Ramos (cell line): ENCODE results near the gene MAGEB6.
"Not testable (repeated sequence)": the region's sequence is repeated elsewhere in the genome, so short reads cannot be mapped to it uniquely, and the experiment has no call there.

Source experiments
- in situ Hi-C: fragments of 300-500 bp; cut with MboI; formaldehyde crosslinking; loops from one replicate; pipeline ENCODE4 v1.14.3; 2022; ENCODE audit warnings: low sequenced_read_pairs; ENCODE audit not compliant: unreplicated experiment

The MAGEB6 gene, protein sequence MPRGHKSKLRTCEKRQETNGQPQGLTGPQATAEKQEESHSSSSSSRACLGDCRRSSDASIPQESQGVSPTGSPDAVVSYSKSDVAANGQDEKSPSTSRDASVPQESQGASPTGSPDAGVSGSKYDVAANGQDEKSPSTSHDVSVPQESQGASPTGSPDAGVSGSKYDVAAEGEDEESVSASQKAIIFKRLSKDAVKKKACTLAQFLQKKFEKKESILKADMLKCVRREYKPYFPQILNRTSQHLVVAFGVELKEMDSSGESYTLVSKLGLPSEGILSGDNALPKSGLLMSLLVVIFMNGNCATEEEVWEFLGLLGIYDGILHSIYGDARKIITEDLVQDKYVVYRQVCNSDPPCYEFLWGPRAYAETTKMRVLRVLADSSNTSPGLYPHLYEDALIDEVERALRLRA

DNA sequence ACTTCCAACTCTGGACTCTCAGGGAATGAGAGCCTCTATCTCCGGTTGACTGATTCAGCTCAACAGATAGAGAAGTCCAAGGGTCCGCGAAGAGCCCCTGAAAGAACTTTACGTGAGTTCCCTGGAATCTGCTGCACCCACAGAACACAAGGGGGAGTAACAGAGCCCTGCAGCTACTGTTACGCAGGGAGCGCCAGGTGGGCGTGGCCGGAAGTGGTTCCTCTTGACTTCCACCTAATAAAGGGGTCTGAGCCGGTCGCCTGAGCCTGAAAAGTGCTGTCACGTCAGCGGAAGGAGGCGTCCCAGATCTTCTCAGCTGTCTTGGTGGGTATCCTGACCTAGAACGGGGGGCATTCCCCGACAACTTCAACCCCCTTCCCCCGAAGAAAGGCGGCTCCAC lies at the start of gene MAGEB6:
MAGEB6 (plus strand) TSS at position 237 of the 400 bp plus-strand sequence. CDS start 1,407 bp downstream, outside the sequence.
- in situ Hi-C loops = no loop called here

DNA sequence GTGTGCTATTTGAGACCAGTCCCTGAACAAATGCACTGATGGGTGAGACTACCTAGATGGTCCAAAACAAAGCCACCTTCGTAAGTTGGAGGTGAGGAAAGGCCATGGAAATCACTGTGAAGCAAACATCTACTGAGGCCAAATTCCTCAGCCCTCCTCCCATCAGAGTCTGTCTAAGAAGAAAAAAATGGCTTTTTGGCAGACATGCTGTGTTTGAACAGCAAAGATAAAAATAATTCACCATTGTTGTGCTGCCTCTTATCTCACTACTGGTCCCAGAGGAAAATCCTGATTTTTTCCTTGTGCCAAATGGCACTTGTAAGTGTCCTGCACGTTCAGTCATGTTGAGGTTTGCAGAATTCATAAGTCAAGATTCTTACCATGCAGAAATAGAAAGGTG lies 46.2 kb upstream of the MAGEB6 start:
- in situ Hi-C loops = no loop called here

DNA sequence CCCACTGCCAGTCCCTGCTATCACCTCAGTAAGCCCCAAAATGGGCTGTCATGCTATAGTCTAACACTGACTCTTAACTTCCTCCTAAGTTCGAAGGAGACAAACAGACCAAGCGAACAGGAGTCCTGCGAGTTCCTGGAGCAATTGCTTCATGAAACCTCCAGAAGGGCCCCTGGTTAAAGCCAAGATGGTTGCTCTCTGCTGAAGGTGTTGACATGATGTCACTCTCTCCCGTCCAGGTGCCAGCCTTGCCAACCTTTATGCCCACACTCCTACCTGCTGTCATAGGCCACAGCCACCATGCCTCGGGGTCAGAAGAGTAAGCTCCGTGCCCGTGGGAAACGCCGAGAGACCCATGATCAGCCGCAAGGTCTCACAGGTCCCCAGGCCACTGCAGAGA lies 31.9 kb upstream of the MAGEB6 start, which contains the start of gene MAGEB6B:
MAGEB6B (plus strand) TSS at position 301 of the 400 bp plus-strand sequence; CDS start at position 301, 0 bp downstream.
- in situ Hi-C loops = no loop called here

DNA sequence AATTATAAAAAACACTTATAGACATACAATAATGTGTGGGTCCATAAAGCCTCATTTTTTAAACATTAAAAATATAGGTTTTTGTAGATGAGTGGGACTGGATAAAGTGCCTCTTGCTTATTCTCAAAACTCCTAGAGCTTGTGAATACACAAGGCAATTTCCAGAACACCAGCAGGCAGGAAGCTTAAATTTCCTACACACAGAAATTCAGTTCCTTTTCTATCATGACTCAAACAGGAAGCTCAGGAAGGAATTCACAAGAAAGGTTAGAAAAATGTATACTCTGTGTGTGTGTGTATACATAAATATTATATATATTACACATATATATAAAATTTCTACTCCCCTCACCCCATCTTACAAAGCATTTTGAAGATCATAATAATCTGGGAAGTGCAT lies 11.3 kb downstream of the MAGEB6 start:
- in situ Hi-C loops = no loop called here

DNA sequence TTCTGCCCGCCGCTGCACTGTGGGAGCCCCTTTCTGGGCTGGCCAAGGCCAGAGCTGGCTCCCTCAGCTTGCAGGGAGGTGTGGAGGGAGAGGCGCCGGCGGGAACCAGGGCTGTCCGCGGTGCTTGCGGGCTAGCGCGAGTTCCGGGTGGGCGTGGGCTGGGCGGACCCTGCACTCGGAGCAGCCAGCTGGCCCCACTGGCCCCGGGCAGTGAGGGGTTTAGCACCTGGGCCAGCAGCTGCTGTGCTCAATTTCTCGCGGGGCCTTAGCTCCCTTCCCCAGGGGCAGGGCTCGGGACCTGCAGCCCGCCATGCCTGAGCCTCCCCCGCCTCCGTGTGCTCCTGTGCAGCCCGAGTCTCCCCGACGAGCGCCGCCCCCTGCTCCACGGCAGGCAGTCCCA lies 12.5 kb downstream of the MAGEB6 start:
- in situ Hi-C loops = not testable (repeated sequence)

DNA sequence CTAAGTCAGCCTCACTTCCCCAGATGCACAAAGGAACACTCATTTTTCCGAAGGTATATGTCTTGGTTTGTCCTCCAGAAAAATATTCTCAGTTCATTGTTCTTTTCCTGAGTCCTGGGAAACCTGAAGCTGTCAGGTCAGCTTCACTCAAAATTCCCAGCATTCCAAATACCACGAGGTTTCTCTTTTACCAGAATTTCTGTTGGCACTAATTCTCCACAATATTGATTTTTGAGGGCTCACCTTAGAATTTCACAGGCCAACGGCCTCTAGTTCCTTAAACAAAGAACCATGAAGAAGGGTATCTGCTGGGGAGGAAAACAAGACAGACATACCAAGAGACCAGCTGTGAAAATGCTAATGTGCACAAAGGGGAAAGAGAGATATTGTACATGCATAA lies 15.8 kb downstream of the MAGEB6 start:
- in situ Hi-C loops = no loop called here

DNA sequence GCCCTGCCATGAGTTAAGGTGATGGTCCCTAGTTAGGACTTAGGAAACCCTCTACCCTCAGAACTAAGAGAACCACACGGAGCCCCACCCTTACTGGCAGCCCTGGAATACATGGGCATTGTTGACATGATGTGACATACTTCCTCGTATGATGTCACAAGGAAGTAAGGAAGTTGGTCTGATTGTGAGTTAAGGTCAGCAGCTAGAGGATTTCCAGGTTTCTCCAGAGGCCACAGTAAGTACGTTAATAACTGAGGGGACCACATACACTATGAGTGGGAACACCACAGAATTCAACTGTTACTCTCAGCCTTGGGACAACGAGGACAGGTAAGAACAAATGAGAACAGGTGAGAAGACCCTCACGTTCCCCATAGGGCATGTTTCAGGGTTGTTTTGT lies 23.6 kb downstream of the MAGEB6 start, which contains the start of gene MAGEB5:
MAGEB5 (plus strand) TSS at position 301 of the 400 bp plus-strand sequence. CDS start 1,133 bp downstream, outside the sequence.
- in situ Hi-C loops = no loop called here

DNA sequence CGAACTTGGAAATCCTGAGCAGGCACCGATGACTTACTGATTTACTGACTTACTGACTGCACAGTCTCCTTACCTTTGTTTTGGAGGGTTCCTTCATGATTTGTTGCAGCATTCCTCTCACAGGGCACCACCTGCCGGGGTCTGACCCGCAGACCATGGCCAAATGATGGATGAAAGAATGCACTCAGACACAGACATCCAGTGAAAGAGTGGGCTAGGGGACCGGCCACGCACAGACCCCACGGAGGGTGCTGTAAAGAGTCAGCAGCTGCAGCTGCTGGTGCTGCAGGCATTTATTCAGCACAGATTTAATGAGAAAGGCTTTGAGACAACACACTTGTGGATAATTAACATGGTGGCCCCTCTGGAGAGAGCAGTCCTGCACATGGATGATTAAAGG lies 27.1 kb downstream of the MAGEB6 start:
- in situ Hi-C loops = no loop called here

DNA sequence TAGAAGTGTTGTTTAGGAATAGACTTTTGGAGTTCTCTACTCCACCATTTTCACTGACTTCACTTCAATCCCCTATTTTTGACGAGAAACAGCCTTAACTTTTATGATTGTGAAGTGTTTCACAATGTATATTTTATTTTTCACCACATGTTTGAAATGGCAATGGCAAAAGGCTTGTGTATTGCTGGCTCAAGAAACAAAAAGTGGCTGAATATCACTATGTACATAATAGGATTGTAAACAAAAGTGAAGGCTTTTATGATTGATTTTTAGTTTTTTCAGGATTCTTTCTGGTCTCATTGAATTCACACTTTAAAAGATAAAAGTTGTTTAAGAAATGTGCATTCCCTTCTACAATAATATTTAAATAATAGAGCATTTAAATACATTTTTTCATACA lies 41.9 kb downstream of the MAGEB6 start:
- in situ Hi-C loops = no loop called here
